GM21717 (cell line): ENCODE data around the gene TMC3.

ENCODE experiments used
- ATAC-seq: cut with Tn5 transposase; IDR thresholded peaks from one replicate; pipeline ENCODE4 v1.9.1; 2021; ENCODE audit warnings: mild to moderate bottlenecking, moderate library complexity; ENCODE audit not compliant: unreplicated experiment

Gene TMC3

DNA sequence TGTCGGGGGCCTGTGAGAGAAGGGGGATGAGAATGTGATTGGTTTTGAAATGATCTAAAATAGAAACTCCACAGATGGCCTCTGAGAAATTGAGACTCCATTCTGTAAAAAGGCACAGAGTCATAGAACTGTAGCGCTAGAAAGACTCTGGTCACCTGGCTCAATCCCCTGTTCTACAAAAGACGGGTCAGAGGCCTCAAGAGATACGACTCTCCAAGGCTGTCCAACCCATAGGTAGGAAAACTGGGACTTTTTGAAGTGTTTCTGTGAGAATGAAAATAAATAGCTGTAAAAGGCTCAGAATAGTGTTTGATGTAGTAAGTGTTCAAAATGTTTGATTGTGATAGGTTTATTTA, 11.7 kb upstream of the TMC3 start:
- no peak for ATAC-seq

DNA sequence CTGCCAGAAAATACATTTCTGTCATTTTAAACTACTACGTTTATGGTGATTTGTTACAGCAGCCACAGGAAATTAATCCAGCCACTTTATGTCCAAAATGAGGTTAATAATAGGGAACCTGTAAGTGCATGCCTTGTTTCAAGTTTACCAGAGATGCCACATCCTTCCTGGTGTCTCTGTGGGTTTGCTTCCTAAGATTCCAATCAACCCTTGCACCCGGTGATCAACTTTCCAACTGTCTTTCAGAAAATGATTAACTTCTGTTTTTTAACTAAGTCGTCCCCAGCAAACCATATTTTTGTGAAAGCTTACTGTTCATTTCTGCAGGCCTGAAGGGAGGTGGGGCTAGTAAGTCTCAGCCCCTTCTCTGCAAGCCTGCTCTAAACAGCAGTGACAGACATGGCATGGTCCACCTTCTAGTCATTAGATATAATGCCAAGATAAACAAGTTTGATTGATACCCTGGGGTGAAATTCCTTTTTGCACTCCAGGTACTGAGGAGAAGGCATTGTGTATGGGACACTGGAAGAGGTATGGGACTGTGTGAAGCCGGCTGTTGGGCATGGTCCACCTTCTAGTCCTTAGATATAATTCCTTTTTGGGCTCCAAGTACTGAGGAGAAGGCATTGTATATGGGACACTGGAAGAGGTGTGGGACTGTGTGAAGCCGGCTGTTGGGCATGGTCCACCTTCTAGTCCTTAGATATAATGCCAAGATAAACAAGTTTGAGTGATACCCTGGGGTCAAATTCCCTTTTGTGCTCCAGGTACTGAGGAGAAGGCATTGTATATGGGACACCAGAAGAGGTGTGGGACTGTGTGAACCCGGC, 11.1 kb upstream of the TMC3 start:
- no peak for ATAC-seq

DNA sequence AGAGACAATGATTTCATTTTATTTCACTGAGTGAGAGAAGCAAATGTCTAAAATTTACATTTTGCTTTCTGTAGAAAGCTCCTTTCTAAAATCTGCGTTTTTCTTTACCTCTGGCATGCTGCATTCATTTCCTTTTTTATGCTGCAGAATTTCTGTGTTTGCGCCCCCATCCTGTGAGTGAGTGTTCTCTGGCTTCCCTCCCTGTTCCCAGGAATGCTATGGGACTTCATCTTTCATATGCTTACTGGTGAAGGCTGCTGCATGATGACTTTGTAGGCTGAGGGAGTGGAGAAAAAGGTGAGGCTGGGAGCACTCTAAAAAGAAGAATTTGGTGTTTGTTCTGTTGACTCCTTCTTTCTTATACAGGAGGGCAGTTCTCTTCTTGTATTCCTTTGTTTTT, 7.7 kb upstream of the TMC3 start:
- ATAC-seq: no peak

DNA sequence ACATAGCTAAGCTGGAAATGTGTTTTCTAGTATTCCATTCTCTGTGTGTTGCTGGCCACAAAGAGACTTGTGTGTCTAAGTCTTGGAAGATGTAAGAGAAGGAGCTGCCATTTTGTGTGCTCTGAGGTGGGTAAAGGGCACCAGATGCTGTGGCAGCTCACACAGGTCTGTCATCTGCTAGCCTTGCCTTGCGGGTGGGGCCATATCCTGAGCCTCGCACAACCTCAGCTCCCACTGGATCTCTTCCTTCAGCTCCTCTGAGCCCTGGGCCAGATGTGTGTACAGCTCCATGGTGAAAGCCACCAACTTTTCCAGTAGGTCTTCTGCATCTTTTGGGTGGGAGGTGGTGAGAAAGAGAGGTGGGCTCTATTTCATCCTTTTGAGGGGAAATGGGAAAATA, 6.7 kb upstream of the TMC3 start:
- ATAC-seq: no peak

DNA sequence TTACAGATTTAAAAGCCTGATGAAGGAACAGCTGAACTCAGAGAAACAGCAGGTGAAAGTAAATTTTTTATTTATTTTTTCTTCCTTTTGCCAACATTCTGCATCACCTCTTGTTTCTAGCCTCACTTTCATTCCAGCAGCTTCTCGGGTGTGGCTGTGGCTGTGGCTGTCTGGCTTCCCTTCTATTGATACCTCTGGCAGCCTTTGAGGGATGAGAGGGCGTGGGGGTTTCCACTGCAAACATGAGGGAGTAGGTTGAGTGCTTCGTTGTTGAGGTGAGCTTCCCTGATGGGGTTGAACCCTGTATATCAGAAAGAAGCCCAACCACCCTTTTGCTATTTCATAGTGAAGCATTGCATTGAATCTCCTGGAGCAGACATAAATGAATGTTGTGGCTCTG, 6.2 kb upstream of the TMC3 start:
- no peak for ATAC-seq

DNA sequence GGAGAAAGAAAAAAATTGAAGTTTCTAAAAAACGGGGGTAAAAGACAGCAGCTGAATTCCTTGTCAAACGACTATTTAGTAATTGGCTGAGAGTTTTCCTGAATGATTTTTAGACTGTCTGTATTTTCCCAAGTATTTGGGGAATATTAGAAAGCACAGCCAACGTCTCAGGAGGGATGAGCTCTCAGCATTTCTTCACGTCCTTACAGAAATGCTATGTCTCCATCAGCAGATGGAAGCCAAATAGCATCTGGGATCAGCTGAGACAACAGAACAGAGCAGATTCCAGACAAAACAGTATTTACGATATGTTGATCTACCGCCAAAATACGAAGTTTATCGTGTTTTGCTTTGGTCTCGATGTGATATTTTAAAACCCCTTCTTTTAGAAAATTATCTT, 5.3 kb upstream of the TMC3 start:
- no peak for ATAC-seq

DNA sequence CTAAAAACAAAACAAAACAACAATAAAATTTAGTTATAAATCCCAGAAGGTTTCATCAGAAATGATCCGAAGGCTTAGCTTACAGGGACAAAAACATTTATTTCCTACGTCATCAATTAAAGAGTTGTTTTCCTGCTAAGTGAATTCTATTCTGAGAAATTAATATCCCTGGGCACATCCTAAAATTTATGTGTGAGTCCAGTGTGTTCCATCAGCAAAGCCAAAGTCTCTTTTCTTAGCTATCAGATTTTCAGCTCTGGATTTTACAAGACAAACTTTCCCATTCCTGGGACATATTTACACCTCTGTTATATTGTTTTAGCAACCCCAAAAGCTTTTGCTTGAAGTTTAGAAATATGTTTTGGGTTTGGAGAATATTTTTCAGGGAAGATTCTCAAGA, 4.4 kb upstream of the TMC3 start:
- no peak for ATAC-seq

DNA sequence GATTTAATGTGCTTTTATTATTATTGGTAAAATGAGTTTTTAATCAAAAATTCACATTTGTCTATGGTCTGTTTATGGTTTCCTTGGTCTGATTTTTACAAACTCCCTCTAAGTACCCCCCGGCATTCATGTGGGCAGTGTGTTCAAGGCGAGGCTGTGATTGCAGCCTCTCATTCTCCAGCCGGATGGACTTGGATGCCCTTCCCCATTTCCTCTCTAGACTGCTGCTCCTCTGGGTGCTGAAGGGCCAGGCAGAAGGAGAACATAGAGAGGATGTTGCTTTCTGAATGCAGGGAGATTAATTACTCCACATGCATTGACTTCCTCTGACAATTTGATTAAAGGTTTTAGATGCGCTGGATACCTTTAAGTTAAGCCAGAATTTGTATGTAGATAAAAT, 3.9 kb upstream of the TMC3 start:
- ATAC-seq: no peak

DNA sequence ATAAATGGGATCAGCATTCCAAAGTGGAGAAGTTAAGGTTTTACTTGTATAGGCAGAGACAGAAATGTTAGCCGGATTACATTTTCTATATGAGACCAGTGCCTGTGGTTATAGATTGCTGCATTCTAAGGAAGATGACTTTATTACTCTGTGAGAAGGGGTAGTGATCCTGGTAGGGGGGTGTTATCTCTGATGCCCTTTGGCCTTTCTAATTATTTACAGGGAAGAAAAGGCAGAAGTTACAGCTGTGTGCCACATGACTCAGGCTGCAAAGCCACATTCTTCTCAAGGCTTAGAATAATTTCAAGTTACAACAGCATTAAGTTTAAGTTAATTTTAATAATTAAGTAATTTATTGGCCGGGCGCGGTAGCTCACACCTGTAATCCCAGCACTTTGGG, 2.2 kb upstream of the TMC3 start:
- ATAC-seq: no peak

DNA sequence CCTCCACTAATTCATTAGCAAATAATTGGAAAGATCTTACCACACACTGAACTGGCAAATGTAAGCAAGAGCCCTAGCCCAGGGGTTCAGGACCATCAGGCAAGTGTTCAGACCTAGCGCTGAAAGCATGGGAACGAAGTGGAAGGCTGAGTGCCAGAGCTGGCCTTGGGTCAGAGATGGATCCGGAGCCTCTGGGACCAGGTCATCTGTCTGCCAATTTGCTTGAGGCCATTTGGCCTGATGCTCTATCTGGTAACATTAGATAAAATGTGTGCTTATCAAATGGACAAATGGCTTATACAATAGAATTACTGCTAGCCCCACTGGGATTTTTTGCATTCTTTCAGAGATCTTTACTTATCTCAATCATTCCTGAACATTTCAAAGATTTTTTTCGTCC, 1.4 kb upstream of the TMC3 start:
- ATAC-seq: no peak

DNA sequence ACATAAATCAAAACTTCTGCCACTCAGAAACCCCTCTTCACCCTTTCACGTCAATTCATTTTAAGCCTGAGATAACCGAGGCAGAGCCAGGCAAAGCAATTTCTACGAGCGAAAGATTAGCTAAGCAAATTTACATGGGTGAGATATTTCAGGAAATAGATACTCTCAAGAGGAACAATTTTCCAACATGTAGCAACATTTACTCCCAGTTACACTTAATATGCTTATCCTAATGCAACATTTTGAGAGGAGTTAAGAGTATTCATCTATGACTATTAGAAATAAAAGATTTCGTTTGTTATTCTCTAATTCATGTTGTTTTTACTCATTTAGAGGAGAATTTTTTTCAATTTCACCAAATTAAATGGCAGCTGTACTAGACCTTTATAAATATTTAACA, 837 bp downstream of the TMC3 start:
- no peak for ATAC-seq

DNA sequence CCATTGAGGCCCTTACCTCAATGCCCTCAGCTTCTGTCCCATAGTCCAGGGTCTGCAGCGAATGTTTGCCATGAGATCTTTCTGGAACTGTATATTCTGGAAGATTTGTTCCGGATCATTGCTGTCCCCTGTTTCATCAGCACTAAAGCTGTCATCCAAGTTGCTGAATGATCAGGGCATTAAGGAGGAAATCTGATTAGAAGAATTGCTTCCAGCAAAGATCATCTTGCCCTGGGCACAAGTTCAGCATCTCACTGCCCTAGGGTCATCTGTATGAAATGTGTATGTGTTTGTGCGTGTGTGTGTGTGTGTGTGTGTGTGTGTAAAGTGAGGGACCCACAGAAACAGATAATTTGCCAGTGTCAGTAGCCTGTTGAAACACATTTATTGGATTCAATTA, 1.4 kb downstream of the TMC3 start:
- ATAC-seq: no peak

DNA sequence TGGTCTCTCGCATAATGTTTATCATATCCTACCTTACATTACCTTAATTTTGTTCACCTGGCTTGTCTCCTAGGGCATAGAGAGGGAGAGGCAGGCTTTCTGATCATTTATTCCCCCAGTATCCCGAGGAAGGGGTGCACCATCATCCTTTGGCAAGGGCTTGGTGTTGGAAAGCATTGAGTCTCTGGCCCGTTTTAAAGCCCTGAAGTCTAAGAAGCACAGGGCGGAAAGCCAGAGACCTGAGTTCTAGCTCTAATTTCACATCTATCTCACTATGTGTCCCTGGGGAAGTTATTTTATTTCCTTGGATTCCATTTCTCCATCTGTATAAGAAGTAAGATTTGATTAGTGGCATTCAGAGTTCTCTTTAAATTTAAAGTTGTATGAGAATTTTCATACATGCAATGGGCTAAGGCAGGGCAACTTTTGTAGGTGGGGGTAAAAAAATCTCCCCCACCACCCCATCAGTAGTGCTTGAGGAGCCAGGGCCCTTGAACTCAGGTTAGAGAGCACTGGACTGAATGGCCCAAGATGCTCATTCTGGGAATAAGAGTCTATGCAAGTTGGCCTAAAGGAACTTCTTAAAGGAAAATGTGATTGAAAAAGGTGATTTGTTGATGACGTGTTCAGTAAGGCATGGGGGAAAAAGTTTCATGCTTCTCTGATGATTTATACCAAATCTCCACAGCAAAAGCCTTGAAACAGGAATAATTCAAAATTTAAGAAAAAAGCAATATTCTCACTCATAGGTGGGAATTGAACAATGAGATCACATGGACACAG, 10.1 kb downstream of the TMC3 start:
- no peak for ATAC-seq

DNA sequence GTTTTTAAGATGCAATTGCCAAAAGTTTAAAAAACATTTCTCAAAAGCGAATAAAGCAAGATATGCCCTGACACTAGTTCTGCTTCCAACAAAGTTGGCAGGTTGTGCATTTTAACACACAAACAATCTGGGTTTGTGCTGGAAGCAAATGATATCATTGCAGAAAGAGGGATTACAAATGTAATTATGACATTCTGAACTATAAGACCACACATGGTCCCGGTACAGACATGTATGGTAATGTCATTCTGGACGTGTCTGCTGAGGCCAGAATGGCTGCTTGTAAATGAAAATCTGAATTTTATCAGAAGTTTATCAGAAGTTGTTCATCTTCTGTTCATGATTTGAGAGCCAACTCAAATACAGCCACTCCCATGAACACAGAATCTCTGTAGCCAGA, 10.7 kb downstream of the TMC3 start:
- no peak for ATAC-seq

DNA sequence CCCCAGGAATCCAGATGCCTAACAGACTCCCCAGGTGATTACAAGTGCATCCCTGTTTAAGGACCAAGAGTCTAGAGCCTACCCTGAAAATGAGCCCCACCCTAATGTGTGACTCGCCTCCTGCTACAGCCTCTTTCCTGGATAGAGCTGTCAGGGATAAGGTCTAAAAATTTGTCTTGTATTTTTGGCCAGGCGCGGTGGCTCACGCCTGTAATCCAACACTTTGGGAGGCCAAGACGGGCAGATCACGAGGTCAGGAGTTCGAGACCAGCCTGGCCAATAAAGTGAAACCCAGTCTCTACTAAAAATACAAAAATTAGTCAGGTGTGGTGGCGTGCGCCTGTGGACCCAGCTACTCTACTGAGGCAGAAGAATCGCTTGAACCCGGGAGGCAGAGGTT, 11.2 kb downstream of the TMC3 start:
- ATAC-seq: no peak

DNA sequence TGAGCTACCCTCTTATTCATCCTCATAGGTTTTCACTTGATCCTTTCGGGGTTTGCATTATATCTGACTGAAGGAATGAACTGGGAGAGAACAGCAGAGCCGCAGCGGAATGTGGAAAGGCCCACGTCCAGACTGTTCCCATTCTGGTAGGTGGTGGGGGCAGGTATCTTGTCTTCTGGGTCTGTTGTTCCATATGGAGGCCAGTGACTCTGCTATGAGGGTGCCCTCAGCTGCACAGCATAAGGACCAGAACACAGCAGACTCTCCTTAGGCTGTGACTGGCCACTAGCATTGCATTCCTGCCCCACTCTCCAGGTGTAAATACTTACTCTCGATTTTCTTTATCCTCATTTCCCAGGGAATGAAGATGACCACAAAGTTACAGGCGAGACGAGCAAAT, 12.1 kb downstream of the TMC3 start:
- ATAC-seq: no peak

DNA sequence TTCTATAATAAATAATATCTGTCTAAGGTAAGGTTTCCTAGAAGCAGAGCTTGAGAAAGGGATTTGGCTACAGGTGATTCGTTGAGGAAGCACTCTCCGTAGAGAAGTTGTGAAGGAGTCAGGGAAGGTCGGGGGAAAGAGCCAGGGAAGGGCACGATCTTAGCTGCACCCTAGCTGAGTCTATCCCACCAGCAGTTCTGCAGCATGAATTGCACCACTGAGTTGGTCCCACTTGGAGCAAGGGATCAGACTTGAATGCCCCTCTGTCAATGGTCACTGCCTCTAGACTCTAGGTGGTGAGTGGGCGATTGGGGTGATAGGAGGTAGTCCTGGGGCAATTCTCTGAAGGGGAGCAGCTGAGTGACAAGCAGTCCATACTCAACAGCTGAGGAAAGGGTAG, 13.5 kb downstream of the TMC3 start:
- no peak for ATAC-seq

DNA sequence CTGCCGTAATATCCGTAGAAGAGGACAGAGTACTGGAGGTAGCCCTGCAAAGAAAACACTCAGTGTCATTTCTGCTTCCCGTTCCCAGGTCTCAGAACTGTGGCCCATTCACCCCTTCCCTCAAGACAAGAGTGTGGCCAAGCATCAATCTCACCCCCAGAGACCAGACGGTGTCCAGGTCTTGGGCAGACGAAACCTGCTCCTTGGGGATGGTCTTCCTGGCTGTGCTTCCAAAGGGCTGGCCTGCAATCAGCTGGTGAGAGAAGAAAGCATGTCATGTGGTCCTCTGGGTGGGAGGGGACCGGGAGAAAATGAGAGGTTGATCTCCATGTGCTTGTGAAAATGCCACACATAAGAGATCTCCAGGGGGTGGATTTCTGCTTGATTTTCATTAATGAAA, 15.8 kb downstream of the TMC3 start:
- no peak for ATAC-seq

DNA sequence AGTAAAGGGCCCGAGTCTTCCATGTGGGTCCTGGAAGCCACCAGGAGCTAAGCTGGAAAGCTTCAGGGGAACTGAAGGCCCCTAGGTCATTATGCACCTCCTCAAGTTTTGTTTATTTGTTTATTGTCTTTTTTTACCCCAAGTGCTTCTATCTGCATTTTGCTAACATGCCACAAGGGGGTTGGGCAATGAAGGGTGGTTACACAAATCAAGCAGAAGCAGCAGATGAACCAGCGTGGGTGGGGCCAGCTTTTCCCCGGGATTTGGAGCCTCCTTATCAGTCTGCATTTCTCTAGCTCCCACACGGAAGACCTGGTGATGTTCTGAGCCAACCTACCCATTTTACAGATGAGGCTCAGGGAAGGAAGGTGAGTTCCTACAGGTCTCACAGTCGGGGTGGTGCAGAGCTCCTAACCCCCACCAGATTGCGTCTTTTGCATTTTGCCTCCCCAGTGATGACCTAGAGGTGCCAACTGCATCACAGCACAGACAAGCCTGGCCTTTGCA, 16.8 kb downstream of the TMC3 start:
- no peak for ATAC-seq

DNA sequence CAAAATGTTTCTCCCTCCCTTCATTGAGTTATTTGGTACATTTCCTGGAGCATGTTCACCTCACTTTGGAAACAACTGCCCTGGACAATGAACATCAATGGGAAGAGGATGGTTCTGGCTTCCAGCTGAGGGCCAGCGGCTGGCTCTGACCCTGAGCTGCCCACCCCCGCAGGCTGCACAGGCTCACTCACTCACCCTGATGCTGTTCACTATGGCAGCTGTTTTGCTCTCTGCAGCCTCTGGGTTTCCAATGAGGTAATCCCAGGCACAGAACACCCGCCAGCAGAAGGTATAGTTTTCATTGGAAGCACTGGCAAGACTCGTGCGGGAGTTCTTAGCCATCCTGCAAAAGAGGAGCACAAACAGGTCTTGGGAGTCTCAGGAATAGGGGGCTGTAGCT, 17.8 kb downstream of the TMC3 start:
- no peak for ATAC-seq

DNA sequence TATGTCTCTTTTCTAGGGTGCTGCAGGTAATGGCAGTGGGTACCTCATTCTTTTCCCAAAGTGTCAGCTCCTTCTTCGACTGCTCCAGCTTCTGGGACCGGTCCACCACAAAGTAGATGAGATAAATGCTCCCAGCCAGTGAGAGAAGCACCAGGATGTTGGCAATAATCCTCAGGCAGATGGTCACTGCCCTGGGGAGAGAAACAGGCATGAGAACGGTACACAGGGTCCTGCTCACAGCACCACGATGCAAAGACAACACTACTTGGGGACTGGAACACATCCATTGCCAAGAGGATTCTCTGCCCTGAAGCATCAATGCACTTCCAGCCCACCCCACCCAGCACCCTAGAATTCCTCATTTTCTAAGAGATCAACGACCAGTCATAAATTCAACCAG, 22.4 kb downstream of the TMC3 start:
- ATAC-seq: no peak

DNA sequence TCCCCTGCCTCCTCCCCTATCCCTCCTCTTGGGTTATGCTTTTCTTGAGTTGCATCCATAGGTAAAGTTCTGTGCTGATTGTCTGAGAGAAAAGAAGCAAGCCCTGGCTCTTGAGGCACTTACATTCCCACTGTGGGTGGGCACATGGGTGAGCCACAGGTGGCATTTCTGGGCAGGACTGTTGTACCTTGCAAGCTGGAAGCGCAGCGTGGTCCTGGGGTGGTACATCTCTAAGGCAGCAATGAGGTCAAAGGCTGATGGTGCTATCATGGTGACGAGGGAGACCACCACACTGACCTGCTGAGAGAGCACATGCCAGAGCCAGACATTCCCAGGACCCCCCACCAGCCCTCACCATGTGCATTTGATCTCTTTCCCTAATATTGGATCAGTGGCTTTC, 24.7 kb downstream of the TMC3 start:
- no peak for ATAC-seq
